Stimulated activated CD8-positive, alpha-beta memory T cell treated with anti-CD3 and anti-CD28 coated beads, Interleukin-7, amount 100 ng/mL, for 4 hours (primary cell): Measurements from ENCODE around the gene S100A1.

Source experiments
- DNase-seq, 2 donors: peaks; one replicate each; pipeline ENCODE4 v3.0.0-alpha.2; 2020; ENCODE audit warnings: low read depth in 2 of 2

The S100A1 gene

DNA sequence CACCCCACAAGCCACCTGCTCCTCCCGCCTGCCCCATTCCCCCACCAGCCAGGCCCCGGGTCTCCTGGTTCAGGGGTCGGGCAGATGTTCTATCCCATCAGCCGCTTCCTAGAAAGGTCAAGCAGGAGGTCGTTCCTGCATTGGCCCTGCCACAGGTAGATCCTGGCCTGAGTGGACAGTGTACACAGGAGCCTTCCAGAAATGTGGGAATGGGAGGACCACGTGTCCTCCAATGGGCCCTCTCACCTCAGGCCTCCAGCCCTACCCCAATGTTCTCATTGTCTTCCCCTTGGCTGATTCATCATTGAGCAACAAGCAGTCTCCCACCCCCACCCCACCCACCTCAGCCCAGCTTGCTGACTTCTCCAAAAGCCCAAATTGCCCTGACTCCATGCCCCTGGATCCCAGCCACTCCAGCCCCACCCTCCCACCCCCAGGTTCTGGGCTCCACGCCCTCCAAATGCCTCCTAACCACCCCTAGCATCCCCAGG, 17.4 kb upstream of the S100A1 start:
- DNase-seq: no peak

DNA sequence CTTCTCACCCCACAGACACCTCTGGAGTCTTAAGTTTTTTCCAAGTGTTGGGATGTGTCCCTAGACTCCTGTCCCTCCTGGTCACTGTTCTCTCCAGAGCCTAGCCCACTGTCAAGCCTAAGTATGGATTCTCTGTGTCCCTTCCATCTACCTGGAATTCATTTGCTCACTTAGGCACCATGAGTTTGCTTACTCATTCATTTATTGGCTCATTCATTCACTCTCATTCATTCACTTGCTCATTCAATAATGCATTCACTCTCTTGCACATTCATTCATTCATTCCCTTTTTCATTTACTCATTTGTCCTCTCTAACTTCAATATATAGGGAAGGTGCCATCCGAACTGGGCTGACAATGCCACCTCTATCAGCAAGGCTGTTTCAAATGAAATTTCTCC, 16.9 kb upstream of the S100A1 start:
- DNase-seq: no peak

DNA sequence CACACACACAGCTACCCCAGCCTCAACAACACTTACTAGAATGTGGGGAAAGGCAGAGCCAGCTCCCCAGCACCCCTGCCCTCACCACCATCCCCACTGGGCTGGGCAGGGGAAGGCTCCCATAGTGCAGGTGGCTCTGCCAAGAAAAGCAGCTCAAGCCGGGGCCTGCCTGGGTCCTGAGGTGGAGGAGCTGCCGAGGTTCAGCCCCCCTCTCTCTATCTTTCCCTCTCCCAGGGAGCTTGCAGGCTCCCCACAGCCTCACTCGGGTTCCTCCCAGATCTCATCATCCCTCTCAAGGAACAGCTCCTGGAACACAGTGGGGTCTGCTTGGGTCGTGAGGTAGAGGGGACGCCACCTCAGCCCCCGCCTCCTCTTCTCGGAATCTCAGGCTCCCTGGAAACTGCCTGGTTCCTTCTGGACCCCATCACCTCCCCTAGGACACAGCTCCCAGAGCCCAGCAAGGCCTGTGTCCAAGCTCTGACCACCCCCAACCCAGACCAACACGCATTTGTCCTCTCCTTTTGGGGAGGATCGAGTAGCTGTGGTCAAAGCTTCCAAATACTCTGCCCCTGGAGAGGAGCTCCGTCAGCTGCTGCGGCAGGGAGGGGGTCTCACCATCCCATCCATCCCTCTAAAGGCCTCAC, 16.0 kb upstream of the S100A1 start:
- DNase-seq: no peak

DNA sequence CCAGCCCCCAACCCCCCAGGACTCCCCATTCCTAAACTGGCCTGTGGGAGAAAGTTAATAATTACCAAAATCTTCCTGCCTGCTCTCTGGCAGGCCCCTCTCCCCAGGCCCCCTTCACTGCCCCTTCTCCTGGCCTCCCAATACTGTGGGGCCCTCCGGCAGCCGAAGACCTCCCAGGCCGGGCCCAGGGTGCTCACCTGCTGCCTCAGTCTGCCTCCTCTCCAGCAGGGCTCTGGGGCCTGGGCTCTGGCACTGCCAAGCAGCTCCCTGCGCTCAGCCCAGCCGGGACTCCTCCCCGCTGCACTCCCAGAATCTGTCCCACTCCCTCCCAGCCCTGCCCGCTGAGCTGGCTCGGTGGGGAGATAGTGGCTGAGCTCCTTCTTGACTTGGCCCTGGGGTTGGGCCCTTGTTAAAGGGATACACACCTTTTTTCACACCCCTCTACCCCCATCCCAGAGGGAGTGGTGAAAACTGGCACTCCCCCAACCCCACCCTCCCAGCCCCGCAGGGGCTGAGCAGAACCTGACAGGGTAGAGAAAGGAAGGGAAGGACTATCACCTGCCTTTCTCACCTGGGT, 15.4 kb upstream of the S100A1 start, which contains the start of gene S100A16:
Gene S100A16, minus strand, starts transcription at position 383 of the 577 bp plus-strand sequence. CDS start 4,986 bp downstream, outside the sequence.
- DNase-seq: no peak

DNA sequence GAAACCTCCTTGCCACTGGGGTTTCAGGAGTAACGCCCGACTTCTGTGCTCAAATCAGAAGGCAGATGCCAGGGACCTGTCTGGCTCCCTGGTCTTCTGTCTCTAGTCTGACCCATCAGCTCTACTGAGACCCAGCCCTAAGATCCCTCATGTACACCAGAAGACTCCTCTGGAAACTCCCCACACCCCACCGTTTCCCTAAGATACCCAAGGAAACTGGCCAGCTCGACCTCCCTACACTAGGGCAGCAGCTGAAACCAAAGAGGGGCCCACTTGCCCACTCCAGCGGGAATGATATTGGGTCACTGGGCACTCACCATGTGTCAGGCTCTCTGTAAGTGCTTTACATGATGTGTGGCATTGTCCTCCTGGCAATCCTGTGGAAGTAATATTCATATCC, 14.8 kb upstream of the S100A1 start:
- no peak for DNase-seq

DNA sequence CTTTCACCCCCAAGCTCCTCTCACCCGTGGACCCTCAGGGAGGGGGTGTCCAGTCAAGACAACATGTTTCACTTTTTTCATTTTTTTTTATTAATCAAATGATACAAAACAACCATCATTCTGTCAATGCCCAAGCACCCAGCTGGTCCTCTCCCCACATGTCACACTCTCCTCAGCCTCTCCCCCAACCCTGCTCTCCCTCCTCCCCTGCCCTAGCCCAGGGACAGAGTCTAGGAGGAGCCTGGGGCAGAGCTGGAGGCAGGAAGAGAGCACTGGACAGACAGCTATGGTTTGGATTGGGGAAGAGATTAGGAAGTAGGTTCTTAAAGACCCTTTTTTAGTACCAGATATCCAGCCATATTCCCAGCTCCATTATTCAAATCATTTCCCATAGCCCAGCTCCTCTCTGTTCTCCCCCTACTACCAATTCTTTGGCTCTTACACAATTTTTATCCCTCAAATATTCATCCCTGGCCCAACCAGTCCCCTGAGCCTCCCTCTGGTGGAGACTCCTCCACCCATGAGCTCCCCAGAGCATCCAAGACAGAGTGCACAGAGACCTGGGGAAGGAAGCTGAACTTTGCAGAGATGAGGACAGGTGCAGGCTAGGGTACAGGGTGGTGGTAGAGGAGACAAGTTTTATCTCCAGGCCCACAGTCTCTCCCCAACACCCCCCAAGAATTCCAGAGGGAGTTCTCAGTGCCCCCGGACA, 13.9 kb upstream of the S100A1 start:
- DNase-seq: no peak

DNA sequence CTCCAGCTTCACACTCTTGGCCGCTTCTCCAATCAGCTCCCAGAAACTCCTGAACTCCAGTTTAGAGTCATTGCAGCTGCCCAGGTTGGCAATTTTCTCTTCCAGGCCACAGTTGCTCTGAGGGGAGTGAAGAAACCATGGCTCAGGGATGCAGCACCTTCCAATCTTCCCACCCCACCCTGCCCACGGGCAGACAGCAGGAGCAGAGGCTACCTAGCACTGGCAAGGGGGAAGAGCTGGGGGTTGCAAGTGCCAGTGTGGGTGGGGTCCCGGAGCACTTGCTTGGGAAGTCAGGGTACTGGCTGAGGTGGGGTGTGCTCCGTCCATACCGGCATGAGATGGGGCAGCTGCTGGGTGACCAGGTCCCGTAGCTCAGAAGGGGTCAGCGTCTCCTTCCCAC, 13.3 kb upstream of the S100A1 start:
- DNase-seq: no peak

DNA sequence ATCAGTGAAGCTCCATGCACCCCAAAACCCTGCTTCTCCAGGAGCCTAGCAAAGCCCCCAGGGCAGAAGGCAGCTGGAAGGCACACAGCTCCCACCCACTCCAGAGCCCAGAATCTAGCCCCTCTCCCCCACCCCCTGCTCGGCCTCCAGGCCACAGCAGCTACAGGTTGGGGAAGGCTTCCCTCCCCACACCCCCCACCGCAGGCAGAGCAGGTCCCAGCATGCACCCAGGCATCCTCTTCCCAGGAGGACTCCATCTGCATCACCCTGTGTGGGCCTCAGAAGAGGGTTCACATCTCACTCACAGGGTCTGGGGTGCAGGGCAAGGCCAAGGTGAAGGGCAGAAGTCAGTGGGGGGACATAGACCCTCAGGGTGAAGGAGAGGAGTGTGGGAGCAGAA, 12.8 kb upstream of the S100A1 start:
- DNase-seq: no peak

DNA sequence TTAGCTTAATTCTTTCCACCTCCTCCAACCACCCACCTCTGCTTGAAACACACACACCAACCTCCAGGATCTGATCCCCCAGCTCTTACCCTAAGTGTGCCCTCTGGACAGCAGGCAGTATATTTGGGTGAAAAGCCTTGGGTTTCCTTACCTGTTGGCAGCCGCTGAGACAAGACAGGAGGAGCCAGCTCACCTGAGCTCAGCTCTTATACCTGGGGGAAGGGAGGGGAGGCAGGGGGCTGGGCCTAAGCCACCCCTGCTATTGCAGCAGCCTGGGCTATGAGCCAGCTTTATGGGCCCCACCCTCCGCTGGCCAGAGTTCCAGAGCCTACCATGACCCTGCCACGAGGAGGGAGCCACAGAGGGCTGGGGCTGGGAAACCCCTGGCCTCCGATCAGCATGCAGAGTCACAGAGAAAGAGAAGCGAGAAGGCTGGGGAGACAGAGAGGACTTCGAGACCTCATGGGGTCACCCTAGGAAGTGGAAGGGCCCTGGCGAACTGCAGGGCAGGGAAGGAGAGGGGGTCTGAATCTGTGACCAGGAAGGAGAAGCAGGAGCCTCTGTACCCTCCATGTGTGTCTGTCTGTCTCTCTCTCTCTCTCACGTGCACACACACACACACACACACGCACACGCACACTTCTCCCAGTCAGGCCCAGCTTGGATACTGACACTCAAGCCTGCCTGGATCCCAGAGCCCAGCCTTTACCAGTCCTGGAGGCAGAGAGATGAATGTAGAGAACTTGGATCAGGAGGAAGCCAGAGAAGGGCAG, 11.9 kb upstream of the S100A1 start, which contains the start of gene S100A14:
Gene S100A14, minus strand, starts transcription at position 182 of the 773 bp plus-strand sequence. CDS start 467 bp downstream, outside the sequence.
- DNase-seq: no peak

DNA sequence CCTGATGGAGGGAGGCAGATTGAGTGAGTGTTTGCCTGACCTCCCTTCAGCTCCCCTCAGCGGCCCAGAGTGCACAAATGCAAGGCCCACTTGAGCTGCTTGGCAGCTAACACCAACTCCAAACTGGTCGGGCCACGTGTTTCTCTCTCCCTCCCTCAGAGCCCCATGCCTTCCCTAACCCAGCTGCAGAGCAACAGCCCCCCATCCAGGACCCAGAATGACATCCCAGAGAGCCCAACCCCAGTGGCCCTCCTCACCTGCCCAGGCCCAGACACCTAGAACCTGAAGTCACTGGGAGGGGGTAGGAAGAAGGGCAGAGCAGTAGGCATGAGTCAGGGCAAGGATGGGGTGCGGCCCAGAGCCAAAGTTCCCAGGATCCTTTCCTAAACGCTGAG, 11.3 kb upstream of the S100A1 start:
- DNase-seq: no peak

DNA sequence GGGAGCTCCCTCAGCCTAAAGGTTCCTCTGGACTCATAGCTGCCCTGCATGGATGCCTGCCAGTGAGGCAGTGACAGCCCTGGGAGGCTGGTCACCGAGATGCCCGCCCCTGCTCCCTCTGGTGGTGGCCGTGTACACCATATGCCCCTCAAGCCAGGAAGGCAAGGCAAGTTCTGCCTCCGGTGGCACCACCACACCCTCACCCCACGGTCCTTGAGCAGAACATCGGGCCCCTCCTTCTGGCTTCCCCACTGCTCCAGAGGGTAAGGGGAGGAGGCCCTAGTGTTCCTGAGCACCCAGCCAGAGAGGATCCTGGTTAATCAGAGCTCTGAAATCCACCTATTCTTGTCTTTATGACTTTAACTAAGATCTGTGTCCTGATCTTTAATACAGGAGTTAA, 10.6 kb upstream of the S100A1 start:
- DNase-seq: peak in 1 of 2 donors; percentile 61

DNA sequence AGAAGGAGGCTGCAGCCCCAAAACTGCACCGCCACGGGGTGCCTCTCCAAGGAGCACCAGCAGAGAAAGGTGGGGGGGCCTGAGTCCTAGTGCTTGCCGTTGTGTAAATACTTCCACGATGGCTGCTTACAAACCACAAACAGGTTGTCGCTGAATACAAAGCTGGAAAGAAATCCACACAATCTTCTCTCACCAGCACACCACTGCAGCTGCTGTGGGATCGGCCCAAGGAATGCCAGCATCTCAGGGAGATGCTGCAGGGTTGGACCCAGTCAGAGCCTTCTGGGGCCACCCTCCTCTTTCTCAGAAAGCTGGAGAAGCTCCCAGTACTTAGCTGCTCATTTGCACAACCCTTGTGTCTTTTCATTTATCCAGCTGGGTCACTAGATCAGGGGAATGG, 9.1 kb upstream of the S100A1 start:
- DNase-seq: no peak

DNA sequence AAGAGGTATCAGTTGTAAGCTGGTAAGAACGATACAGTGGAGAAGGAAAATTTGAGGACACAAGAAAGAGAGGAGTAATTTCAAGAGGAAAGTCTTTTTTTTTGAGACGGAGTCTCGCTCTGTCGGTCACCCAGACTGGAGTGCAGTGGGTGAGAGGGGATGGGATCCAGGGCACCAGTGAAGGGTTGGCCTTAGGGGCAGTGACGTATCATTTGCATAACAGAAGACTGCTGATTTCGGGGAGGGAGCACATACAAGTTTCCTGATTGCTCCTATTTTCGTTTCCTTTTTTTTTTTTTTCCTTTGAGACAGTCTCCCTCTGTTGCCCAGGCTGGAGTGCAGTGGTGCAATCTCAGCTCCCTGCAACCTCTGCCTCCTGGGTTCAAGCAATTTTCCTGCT, 5.1 kb upstream of the S100A1 start:
- no peak for DNase-seq

DNA sequence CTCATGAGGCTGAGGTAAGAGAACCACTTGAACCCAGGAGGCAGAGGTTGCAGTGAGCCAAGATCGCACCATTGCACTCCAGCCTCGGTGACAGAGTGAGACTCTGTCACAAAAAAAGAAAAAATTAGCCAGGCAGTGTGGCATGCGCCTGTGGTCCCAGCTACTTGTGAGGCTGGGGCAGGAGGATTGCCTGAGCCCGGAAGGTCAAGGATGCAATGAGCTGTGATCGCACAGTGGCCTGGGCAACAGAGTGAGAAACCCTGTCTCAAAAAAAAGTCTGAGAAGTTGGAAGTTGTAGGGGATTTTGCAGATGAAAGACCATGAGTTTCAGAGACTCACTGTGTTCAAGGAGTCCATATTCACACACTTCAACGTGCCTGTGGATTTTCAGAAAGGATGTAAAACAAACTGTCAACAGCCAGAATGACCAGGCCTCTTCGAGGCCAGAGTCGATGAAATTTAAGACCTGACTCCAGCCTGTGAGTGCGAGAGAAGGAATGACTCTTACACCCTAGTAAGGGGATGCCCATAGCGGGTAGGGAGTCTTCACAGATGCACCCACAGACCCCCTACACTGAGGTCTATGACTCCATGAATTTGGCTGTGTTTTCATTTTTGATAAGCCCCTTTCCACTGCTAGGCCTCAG, 3.1 kb upstream of the S100A1 start:
- no peak for DNase-seq

DNA sequence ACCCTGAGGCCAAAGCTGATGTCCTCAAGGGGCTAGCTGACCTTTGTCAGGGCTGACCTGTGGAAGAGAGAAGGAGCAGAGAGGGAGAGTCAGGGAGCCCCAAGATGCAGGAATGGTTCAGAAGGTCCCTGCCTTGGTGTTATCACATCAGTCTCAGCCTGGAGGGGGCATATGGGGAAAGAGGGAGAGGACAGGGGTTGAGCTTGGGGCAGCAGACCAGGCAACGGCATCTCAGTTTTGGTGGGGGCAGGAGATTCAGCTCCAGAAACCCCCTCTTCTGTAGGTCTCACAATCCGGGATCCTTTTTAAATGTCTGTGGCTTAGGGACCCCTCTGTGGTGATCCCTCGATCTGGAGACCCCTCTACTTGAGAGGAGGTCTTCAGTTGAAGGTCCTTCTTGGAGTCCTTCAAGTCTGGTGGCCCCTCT, 1.7 kb upstream of the S100A1 start:
- DNase-seq: no peak

DNA sequence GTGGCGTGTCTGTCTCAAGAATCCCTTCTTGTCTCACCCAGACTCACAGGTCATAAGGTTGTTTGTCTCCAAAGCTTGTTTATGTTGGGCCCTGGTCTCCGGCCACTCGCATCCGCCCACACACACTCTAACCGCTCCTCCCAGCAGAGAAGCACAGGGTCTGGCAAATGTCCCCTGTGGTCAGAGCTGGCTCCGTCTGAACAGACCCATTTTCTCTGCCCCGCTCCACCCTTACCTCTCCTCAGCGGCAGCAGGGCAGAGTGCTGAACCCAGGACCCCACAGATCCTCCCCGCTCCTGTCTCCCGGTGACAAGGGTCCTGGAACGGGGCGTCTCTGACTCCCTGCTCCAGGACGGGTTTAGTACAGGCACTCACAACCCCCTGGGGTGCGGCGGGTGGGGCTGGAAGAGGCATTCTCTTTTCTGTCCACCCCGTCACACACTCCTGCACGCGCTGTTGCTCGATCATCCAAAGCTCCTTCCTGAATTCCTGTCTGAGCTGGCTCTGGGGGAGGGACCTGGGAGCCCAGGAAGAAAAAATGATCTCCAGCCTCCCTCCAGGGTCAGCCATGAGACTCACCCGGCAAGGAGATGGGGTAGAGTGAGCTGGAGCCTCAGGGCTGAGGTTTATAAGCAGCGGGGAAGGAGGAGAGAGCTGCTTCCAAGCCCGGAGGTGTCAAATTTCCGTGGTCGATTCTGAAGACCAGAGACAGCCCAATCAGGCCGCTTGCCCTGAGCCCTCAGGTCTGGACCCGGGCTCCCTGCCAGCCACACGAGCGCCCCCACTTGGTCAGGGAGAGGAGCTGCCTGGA, 1.1 kb upstream of the S100A1 start, which contains the start of gene S100A13:
Gene S100A13, minus strand, starts transcription at position 602 of the 811 bp plus-strand sequence. CDS start 1,033 bp downstream, outside the sequence.
- no peak for DNase-seq

DNA sequence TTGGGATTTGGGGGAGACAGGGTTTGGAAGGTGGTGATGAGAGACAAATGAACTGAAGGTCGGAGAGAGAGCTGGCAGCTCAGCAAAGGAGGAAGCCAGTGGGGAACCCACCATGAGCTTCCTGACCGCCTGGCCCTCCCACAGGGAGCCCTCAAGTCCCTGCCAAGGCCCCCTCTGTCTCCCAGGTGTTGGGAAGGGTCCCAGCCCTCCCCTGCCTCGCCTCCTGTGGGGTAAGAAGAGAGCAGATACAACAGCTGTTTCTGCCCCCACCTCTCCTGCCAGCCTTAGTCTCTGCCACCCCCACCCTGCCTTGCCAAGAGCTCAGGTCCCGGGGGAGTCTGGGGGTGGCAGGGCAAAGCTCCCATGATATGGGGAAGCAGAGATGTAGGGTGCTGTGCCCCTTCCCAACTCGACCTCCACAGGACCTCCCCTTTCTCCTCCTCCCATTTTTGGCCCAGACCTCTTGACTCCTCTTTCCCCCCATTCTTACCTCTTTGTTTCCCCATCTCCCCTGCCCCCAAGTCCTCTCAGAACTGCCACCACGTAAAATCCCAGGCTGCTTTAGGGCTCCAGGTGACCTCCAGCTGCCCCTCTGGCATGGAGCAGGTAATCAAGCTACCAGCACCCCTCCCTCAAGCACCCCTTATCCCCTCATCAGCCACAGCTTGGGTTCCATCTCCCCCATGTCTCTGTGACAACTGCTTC, 556 bp downstream of the S100A1 start:
- no peak for DNase-seq

DNA sequence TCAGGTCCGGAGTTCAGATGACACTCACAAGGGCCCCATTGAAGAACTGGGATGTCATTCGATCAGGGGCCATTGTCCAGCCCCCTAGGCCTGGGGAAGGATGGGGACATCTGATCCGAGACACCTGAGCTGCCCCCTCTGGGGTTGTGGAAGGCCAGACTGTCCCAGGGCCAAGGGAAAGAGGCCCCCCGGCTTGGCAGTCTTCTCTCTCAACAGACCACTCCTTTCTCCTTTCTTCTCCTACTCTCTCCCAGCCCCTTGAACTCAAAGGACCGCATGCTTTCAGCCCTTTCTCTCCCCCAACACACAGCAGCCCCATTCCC, 1.1 kb downstream of the S100A1 start:
- DNase-seq: no peak

DNA sequence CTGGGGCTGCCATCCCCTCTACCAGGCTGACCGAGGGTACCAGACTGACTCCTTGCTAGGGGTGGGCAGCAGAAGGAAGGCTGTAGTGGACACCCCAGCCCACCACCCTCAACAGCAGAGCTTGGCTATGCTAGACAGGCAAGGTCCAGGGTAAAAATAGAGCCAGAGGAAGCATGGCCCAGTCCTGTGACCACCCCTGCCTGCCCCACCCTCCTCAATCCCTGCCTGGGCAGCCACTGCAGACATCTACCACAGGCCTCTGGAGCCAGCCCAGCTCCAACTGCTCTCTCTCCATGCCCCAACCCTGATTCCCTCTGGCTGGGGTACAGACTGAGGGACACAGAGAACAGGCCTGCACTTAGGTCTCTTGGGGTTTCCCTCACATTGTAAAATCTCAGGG, 1.7 kb downstream of the S100A1 start:
- no peak for DNase-seq

DNA sequence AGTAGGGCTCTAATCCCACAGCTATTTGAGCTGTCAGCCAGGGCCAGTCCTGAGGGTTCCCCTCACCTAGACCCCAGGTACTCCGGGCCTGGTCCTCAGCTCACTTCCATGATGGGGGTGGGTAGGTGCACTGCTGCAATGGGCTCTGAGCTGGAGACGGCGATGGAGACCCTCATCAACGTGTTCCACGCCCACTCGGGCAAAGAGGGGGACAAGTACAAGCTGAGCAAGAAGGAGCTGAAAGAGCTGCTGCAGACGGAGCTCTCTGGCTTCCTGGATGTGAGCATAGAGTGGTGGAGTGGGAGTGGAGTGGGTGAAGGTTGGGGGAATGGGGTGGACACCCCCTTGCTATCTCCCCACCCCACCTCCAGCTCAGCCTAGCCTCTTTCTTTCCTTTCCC, 2.1 kb downstream of the S100A1 start:
- DNase-seq: no peak
